Left forelimb (tissue), 1 donor: ENCODE data around the gene ZNF574.
"Not testable (repeated sequence)": the region's sequence is repeated elsewhere in the genome, so short reads cannot be mapped to it uniquely, and the experiment has no call there.

ENCODE experiments used
- DNase-seq: peaks from one replicate; pipeline ENCODE4 v3.0.0-alpha.2; 2018; ENCODE audit warnings: low spot score

ZNF574 gene

GRCh38 chr19:42099336-42099925 lies 23.5 kb downstream of the ZNF574 start:
- no peak for DNase-seq

GRCh38 chr19:42100241-42100640 lies 24.3 kb downstream of the ZNF574 start:
- not testable (repeated sequence) for DNase-seq

GRCh38 chr19:42102877-42103276 lies 26.9 kb downstream of the ZNF574 start:
- DNase-seq = no peak

- no peak for DNase-seq
These were observed 29.4 kb downstream of the ZNF574 start for GRCh38 chr19:42105368-42105767.

GRCh38 chr19:42108527-42109389 lies 32.8 kb downstream of the ZNF574 start:
- peak; percentile 84 for DNase-seq

GRCh38 chr19:42109896-42110295 lies 33.9 kb downstream of the ZNF574 start:
- DNase-seq = no peak

GRCh38 chr19:42110658-42111057 lies 34.7 kb downstream of the ZNF574 start:
- DNase-seq = no peak

GRCh38 chr19:42111384-42111783 lies 35.4 kb downstream of the ZNF574 start:
- DNase-seq = no peak

GRCh38 chr19:42111811-42112210 lies 35.8 kb downstream of the ZNF574 start:
- no peak for DNase-seq

GRCh38 chr19:42113641-42114348 lies 37.8 kb downstream of the ZNF574 start:
- no peak for DNase-seq

- DNase-seq = no peak
These were observed 38.4 kb downstream of the ZNF574 start for GRCh38 chr19:42114412-42114811.

- no peak for DNase-seq
These were observed 39.3 kb downstream of the ZNF574 start for GRCh38 chr19:42115219-42115618.

- no peak for DNase-seq
These were observed 39.7 kb downstream of the ZNF574 start for GRCh38 chr19:42115705-42116104.

GRCh38 chr19:42116308-42117075 lies 40.5 kb downstream of the ZNF574 start:
- DNase-seq = no peak

GRCh38 chr19:42117076-42117475 lies 41.1 kb downstream of the ZNF574 start:
- DNase-seq = no peak

GRCh38 chr19:42120276-42120980 lies 44.5 kb downstream of the ZNF574 start:
- DNase-seq = no peak

- no peak for DNase-seq
These were observed 45.2 kb downstream of the ZNF574 start for GRCh38 chr19:42121036-42121621.

GRCh38 chr19:42121656-42122069 lies 45.7 kb downstream of the ZNF574 start:
- DNase-seq = no peak

- no peak for DNase-seq
These were observed 47.0 kb downstream of the ZNF574 start for GRCh38 chr19:42122691-42123607.

GRCh38 chr19:42123765-42124164 lies 47.8 kb downstream of the ZNF574 start:
- DNase-seq = no peak
